HepG2 (cell line): Measurements from ENCODE around the gene TNFAIP3. TPM values are rescaled to one million over a fixed set of nuclear protein-coding genes. Genes with fewer than 3 reads are reported as not detected.

Experiments used
- BRD4 ChIP-seq: sonication (generic); formaldehyde crosslinking; IDR thresholded peaks from 2 replicates; pipeline ENCODE4 v1.4.0; 2020; ENCODE audit warnings: missing genetic modification reagents
- CBX5 ChIP-seq: sonication (generic); formaldehyde crosslinking; IDR thresholded peaks from 2 replicates; pipeline ENCODE4 v1.4.0; 2020; ENCODE audit warnings: missing genetic modification reagents, borderline replicate concordance
- ELF3 ChIP-seq: IDR thresholded peaks from 2 replicates; pipeline ENCODE4 v1.6.1; 2016; ENCODE audit warnings: missing genetic modification reagents, missing compliant biosample characterization
- HOXD1 ChIP-seq: sonication (generic); formaldehyde crosslinking; IDR thresholded peaks from 2 replicates; pipeline ENCODE4 v1.5.0; 2020; ENCODE audit warnings: missing genetic modification reagents
- KDM1A ChIP-seq: IDR thresholded peaks from 2 replicates; pipeline ENCODE4 v1.6.1; 2016; ENCODE audit warnings: missing compliant biosample characterization
- POLR2G ChIP-seq: fragments of 200-400 bp; formaldehyde crosslinking; IDR thresholded peaks from 2 replicates; pipeline ENCODE4 v1.6.1; 2018; ENCODE audit warnings: mild to moderate bottlenecking, low read depth, low read length, moderate library complexity
- PRDM15 ChIP-seq: sonication (generic); formaldehyde crosslinking; IDR thresholded peaks from 2 replicates; pipeline ENCODE4 v1.4.0; 2020; ENCODE audit warnings: missing genetic modification reagents
- PTBP1 ChIP-seq: fragments of 200-400 bp; formaldehyde crosslinking; IDR thresholded peaks from 2 replicates; pipeline ENCODE4 v1.6.1; 2018; ENCODE audit warnings: low read length, low read depth; ENCODE audit not compliant: poor library complexity, severe bottlenecking
- SP140L ChIP-seq: sonication (generic); formaldehyde crosslinking; IDR thresholded peaks from 2 replicates; pipeline ENCODE4 v1.4.0; 2020; ENCODE audit warnings: missing genetic modification reagents, borderline replicate concordance
- TEAD2 ChIP-seq: sonication (generic); formaldehyde crosslinking; IDR thresholded peaks from 2 replicates; pipeline ENCODE4 v1.9.0; 2021; ENCODE audit warnings: missing genetic modification reagents
- TFDP2 ChIP-seq: sonication (generic); formaldehyde crosslinking; IDR thresholded peaks from 2 replicates; pipeline ENCODE4 v1.4.0; 2020; ENCODE audit warnings: missing genetic modification reagents
- UBTF ChIP-seq: sonication (generic); formaldehyde crosslinking; IDR thresholded peaks from 2 replicates; pipeline ENCODE4 v1.4.0; 2020; ENCODE audit warnings: mild to moderate bottlenecking, missing genetic modification reagents
- ZBTB43 ChIP-seq: sonication (generic); formaldehyde crosslinking; conservative IDR thresholded peaks from 2 replicates; pipeline ENCODE4 v1.4.0; 2020; ENCODE audit warnings: missing genetic modification reagents
- ZNF460 ChIP-seq: sonication (generic); formaldehyde crosslinking; IDR thresholded peaks from 2 replicates; pipeline ENCODE4 v1.5.1; 2020; ENCODE audit warnings: missing genetic modification reagents, mild to moderate bottlenecking, borderline replicate concordance
- ZNF569 ChIP-seq: sonication (generic); formaldehyde crosslinking; IDR thresholded peaks from 2 replicates; pipeline ENCODE4 v1.5.0; 2020; ENCODE audit warnings: mild to moderate bottlenecking, missing genetic modification reagents, moderate library complexity, borderline replicate concordance
- ZNF670 ChIP-seq: sonication (generic); formaldehyde crosslinking; IDR thresholded peaks from 2 replicates; pipeline ENCODE4 v1.8.0; 2022; ENCODE audit warnings: mild to moderate bottlenecking, missing genetic modification reagents, borderline replicate concordance
- ZNF772 ChIP-seq: sonication (generic); formaldehyde crosslinking; IDR thresholded peaks from 2 replicates; pipeline ENCODE4 v1.5.0; 2020; ENCODE audit warnings: mild to moderate bottlenecking, missing genetic modification reagents
- polyA plus RNA-seq, 8 experiments: library from polyadenylated mRNA; depleted of rRNA in 3 of 8; stranded (reverse) in 7 of 8; unstranded in 1 of 8; fragments of >200 nt; fragmentation: Illumina TruSeq in 4 of 8; extraction: Trizol in 4 of 8; gene quantifications; 2 replicates each; pipeline versions ENCODE4 v1.2.1 to v1.2.3, GENCODE V29; 2011 to 2016; ENCODE audit warnings: low read depth in 4 of 8, missing spikeins in 1 of 8, mixed read lengths in 1 of 8; ENCODE audit not compliant: insufficient read depth in 1 of 8
- total RNA-seq, 5 experiments: library from RNA; depleted of rRNA; stranded (reverse); fragments of >200 nt; fragmentation: Illumina TruSeq; extraction: Trizol; gene quantifications; 2 replicates each; pipeline ENCODE4 v1.2.3, GENCODE V29; 2016; ENCODE audit warnings: low read depth in 1 of 5
- TF ChIP-seq, protein P1 (sequence below): sonication (generic); formaldehyde crosslinking; IDR thresholded peaks from 2 replicates; pipeline ENCODE4 v1.5.0; 2020; ENCODE audit warnings: mild to moderate bottlenecking, missing genetic modification reagents, borderline replicate concordance

The TNFAIP3 gene
- total and polyA plus RNA-seq, 2 of the 13 experiments (the other 11 are each of a cell fraction or from before 2014, with no cell fraction given) = 28.2 to 47.1 TPM

- TF ChIP-seq PRDM15 (0 out of 2 replicates have a peak, but pooled peaks have one; percentile 19), BRD4 (CRISPR knock-in tag) (peak; percentile 39; the same call in 1 of the 2 replicates), ZNF460 (no peak), POLR2G (peak; percentile 37), UBTF (CRISPR knock-in tag) (0 out of 2 replicates have a peak, but pooled peaks have one; percentile 1), TFDP2 (CRISPR knock-in tag) (no peak), PTBP1 (peak; percentile 40), ZNF670 (CRISPR knock-in tag) (0 out of 2 replicates have a peak, but pooled peaks have one; percentile 55), CBX5 (no peak), ZNF569 (CRISPR knock-in tag) (no peak), ZNF772 (CRISPR knock-in tag) (no peak), KDM1A (CRISPR knock-in tag) (no peak), SP140L (CRISPR knock-in tag) (no peak), ZBTB43 (0 out of 2 replicates have a peak, but pooled peaks have one; percentile 59), TEAD2 (CRISPR knock-in tag) (0 out of 2 replicates have a peak, but pooled peaks have one; percentile 21), ELF3 (CRISPR knock-in tag) (no peak), HOXD1 (CRISPR knock-in tag) (peak; percentile 40; the same call in 1 of the 2 replicates)
- TF ChIP-seq, protein P1, sequence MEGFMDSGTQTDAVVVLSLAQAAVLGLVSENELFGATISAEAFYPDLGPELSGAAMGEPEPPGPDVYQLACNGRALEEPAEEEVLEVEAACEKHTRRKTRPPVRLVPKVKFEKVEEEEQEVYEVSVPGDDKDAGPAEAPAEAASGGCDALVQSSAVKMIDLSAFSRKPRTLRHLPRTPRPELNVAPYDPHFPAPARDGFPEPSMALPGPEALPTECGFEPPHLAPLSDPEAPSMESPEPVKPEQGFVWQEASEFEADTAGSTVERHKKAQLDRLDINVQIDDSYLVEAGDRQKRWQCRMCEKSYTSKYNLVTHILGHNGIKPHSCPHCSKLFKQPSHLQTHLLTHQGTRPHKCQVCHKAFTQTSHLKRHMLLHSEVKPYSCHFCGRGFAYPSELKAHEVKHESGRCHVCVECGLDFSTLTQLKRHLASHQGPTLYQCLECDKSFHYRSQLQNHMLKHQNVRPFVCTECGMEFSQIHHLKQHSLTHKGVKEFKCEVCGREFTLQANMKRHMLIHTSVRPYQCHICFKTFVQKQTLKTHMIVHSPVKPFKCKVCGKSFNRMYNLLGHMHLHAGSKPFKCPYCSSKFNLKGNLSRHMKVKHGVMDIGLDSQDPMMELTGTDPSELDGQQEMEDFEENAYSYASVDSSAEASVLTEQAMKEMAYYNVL (CRISPR knock-in tag) = no peak
These were observed 838 bp downstream of the TNFAIP3 start (continued) for GRCh38 chr6:137867685-137868509.
